Adrenal gland (tissue), 5 donors: ENCODE data around the gene AK4.

Experiments
- POLR2A ChIP-seq, 2 donors: fragments of 450-650 bp; IDR thresholded peaks; one replicate each; pipeline ENCODE4 v1.6.1; 2017; ENCODE audit warnings: antibody characterized with exemption in 2 of 2, mild to moderate bottlenecking in 2 of 2, moderate library complexity in 1 of 2
- TF ChIP-seq, protein P1 (sequence below), 6 experiments: fragments of 450-650 bp in 4 of 6; fragments of 200-600 bp in 2 of 6; sonication (generic) in 1 of 6; IDR thresholded peaks; 1 replicate in 5 of 6; 2 replicates in 1 of 6; pipeline versions ENCODE4 v1.5.1 to v1.8.0; 2016 to 2021; ENCODE audit warnings: antibody characterized with exemption in 6 of 6, mild to moderate bottlenecking in 2 of 6, moderate library complexity in 1 of 6
- donor health status: DM: no; HTN: no; CAD: no.

DNA sequence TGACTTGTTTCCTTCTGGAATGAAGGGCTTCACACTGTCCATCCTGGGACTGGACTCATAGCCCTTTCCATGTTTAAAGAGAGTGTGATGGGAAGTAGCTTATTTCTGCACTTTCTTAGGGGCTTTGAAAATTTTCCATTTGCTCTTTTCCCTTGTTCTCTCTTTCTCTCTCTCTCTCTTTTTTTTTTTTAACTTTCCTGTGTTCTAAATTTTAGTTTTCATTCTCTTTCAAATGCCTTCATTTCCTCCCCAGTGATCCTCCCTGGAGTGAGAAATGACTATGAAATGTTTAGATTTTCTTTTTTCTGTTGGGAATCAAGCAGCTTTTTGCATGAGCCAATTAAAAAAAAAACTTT is 2.1 kb downstream of the AK4 start:
- TF ChIP-seq, protein P1, sequence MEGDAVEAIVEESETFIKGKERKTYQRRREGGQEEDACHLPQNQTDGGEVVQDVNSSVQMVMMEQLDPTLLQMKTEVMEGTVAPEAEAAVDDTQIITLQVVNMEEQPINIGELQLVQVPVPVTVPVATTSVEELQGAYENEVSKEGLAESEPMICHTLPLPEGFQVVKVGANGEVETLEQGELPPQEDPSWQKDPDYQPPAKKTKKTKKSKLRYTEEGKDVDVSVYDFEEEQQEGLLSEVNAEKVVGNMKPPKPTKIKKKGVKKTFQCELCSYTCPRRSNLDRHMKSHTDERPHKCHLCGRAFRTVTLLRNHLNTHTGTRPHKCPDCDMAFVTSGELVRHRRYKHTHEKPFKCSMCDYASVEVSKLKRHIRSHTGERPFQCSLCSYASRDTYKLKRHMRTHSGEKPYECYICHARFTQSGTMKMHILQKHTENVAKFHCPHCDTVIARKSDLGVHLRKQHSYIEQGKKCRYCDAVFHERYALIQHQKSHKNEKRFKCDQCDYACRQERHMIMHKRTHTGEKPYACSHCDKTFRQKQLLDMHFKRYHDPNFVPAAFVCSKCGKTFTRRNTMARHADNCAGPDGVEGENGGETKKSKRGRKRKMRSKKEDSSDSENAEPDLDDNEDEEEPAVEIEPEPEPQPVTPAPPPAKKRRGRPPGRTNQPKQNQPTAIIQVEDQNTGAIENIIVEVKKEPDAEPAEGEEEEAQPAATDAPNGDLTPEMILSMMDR (IDR thresholded peaks at IDR 0.05) = no peak
- TF ChIP-seq POLR2A (IDR thresholded peaks at IDR 0.05) = no peak
